GM13977 (cell line): ENCODE data around the gene DUSP28.
"Not testable (repeated sequence)": the region's sequence is repeated elsewhere in the genome, so short reads cannot be mapped to it uniquely, and the experiment has no call there.

Experiments used
- DNase-seq: peaks from one replicate; pipeline ENCODE4 v3.0.0; 2012; ENCODE audit warnings: low spot score
- CTCF ChIP-seq: IDR thresholded peaks from 2 replicates; pipeline ENCODE4 v1.5.1; 2012; ENCODE audit warnings: mild to moderate bottlenecking, control low read depth; ENCODE audit not compliant: insufficient read depth; ENCODE audit errors: extremely low read depth, missing control alignments
- in situ Hi-C: fragments of 300-500 bp; cut with MboI; formaldehyde crosslinking; loops from one replicate; pipeline ENCODE4 v1.12.0; 2022; ENCODE audit warnings: low sequenced_read_pairs, low pct_unique_long_range_greater_than_20kb, mixed read lengths, inconsistent platforms; ENCODE audit not compliant: unreplicated experiment

The DUSP28 gene

DNA sequence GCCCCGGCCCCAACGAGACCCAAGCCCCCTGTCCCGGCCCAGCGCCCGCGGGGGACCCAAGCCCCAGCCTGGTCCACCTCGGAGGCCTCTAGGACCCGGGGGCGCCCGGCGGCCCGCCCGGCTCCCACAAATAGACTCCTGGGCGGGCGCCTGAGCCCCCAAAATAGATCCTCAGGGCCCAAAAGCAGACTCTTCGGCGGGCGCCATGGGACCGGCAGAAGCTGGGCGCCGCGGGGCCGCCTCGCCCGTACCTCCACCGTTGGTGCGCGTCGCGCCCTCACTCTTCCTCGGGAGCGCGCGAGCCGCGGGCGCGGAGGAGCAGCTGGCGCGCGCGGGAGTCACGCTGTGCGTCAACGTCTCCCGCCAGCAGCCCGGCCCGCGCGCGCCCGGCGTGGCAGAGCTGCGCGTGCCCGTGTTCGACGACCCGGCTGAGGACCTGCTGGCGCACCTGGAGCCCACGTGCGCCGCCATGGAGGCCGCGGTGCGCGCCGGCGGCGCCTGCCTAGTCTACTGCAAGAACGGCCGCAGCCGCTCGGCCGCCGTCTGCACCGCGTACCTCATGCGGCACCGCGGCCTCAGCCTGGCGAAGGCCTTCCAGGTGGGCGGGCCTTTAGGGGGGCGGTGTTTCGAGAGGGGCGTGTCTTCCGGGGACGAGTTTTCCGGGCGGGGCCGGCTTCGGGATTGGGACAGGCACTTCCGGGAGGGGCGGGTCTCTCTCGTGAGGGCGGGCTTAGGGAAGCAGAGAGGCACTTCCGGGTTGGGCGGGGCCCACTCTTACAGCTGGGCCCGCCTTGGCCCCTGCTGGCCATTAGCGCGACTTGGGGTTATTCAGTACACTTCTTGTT lies 545 bp downstream of the DUSP28 start:
- in situ Hi-C loops: no loop called here
- no peak for TF ChIP-seq CTCF
- peak; percentile 98 for DNase-seq

- in situ Hi-C loops: no loop called here
- DNase-seq: no peak
- TF ChIP-seq CTCF: no peak
Observed at GRCh38 chr2:240561325-240561971, 1.3 kb downstream of the DUSP28 start.

DNA sequence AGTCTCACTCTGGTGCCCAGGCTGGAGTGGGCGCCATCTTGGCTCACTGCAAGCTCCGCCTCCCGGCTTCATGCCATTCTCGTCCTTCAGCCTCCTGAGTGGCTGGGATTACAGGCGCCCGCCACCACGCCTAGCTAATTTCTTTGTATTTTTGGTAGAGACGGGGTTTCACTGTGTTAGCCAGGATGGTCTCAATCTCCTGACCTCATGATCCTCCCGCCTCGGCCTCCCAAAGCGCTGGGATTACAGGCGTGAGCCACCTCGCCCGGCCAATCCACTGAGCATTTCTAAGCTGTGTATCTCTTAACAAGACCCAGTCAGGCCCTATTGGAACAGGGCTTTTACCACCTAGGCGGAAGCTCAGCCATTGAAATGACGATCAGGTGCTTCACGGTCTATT lies 3.1 kb downstream of the DUSP28 start:
- DNase-seq, in situ Hi-C loops: not testable (repeated sequence)

- in situ Hi-C loops: no loop called here
Observed at GRCh38 chr2:240563951-240564560, 3.9 kb downstream of the DUSP28 start.

GRCh38 chr2:240564561-240565332 lies 4.6 kb downstream of the DUSP28 start:
- in situ Hi-C loops: no loop called here
- no peak for TF ChIP-seq CTCF
- DNase-seq: no peak

More at GRCh38 chr2:240563951-240564560, 3.9 kb downstream of the DUSP28 start:
- TF ChIP-seq CTCF: no peak
- DNase-seq: no peak

- no peak for TF ChIP-seq CTCF
- DNase-seq: peak; percentile 71
Observed at GRCh38 chr2:240565333-240566202, 5.4 kb downstream of the DUSP28 start.

More at GRCh38 chr2:240565333-240566202, 5.4 kb downstream of the DUSP28 start:
- in situ Hi-C loops: no loop called here
